HG03521 (cell line): ENCODE measurements around the gene TTLL11.

ENCODE experiments used
- ATAC-seq: cut with Tn5 transposase; IDR thresholded peaks from one replicate; pipeline ENCODE4 v1.9.1; 2021; ENCODE audit warnings: mild to moderate bottlenecking, moderate library complexity; ENCODE audit not compliant: unreplicated experiment

The TTLL11 gene

DNA sequence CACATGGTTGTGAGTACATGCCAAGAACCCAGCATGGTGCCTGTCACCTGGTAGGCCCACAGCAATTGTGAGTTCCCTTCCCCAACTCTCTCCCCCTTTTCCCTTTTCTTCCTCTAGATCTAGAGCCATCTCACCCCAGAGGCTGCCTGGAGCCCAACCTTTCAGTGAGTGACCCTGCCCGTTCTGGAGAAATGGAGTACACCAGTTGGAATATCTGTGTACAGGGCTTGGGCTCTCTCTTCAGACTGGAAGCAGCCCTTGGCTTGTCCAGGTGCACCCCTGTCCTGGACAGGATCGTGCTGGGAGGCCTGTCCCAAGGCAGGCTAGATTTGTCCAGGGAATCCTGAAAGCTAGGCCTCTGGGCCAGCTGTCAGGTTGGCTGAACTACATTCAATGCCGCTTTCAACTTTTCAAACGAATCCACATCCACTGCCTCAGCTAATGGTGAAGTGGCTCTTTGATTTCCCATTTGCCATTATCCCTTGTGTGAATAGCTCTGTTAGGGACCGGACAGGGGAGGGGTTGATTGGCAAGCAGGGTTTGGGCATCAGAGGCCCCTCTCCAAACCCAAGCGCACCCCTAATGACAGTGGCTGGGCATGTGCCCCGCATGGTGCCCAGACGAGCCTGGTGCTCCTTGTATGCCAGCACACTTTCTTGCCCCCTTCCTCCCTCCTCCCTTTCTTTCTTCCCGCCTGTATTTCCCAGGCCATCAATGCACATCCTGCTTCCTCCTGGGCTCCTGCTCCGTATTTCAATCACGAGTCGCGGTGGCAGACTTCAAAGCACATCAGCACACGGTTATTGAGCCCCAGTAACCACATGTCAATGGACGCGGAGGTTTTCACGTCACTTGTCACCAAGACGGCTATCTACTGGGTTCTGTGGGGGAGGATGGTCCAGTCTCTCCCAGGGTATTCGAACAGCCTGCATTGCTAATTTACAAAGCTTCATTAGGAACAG, 230.5 kb downstream of the TTLL11 start:
- ATAC-seq = no peak

DNA sequence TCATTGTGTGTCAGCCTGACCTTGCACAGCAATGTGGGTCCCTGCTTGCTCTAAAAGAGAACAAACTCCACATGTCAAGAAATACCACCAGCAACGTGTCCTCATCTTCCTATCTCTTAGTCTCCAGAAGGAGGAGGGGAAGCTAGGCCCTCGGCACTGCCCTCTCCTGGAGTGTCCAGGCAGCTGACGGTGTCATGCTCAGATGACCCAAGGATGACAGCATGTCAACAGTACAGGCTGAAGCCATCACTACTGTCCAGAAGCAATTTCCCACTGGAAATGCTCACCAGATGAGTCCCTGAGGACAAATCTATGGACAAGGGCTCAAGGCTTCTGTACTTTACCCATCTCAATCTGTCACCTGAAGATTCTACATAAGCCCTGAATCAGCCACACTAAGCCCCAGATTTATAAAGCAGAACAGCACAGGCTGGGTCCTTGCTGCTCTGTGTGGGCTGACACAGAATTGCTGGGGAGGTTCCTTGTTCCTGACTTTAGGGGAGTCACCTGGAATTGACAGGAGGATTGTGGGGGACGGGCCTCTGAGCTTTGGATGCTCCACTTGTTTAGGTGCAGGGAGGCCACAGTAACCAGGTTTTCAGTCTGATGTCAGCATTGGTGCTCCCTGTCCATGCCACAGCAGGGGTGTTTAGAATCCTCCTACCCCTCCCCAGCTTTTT, 231.5 kb downstream of the TTLL11 start:
- ATAC-seq = no peak

DNA sequence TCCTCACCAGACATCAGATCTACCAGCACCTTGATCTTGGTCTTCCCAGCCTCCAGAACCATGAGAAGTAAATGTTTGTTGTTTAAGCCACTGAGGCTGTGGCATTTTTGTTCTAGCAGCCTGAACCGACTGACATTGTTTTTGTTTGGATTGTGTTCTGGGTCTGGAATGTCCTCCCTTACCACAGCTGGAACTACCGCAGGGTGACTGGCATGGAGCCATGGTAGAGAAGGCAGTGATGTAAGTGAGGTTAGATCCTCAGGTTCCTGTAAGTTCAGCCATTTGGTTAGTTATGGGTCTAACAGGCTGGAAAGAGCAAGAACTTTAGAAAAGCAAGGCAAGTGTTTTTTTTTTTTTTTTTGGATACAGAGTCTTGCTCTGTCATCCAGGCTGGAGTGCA, 232.4 kb downstream of the TTLL11 start:
- no peak for ATAC-seq

DNA sequence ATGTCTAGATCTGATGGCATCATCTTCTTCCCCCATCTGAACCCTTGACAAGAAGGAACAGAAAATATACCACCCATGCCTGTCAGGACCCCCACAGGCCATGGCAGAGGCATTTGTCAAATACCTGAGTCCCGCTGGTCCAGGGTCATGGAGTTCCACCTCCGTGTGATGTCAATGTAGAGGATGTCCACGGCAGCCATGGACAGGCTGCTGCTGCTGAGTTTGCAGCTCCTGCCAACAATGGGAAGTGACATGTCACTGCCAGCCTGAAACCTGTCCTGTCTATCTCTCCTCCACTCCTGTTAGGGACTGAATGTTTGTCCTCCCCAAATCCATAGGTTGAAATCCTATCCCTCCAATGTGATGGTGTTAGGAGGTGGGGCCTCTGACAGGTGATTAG, 232.9 kb downstream of the TTLL11 start:
- no peak for ATAC-seq

DNA sequence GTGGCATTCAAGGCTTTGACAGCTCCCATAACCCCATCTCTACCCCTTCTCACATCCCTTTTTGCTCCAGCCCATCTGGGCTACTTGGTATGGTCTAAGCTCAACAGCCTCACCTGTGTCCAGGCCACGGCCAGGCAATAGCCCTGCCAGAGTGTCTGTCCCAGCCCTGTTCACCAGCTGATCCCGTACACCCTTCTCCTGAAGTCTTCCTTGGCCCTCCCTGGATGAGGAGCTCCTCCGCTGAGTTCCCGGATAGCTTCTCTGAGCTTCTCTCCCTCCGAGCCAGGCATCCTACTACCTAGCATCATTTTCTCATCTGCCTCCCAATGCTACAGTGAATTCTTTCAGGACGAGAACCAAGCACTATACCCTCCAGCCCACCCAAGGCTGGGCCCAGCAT, 233.5 kb downstream of the TTLL11 start:
- ATAC-seq = no peak

DNA sequence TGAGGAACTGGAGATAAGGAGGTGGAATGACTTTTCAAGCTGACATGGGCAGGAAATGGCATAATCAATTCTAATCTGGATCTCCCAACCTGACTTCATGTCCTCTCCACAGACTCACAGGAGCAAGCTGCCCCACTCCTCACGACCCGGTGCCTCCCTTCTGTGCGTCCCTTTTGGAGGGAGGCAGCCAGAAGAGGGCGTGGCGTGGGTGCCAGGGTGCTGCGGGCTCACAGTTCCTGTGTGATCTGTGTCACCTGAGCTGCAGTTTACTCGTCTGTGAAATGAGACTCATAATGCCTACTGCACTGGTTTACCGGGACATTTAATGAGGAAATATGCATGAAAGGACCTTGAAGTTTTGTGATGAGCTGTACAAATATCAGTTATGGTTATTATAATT, 234.3 kb downstream of the TTLL11 start:
- no peak for ATAC-seq

DNA sequence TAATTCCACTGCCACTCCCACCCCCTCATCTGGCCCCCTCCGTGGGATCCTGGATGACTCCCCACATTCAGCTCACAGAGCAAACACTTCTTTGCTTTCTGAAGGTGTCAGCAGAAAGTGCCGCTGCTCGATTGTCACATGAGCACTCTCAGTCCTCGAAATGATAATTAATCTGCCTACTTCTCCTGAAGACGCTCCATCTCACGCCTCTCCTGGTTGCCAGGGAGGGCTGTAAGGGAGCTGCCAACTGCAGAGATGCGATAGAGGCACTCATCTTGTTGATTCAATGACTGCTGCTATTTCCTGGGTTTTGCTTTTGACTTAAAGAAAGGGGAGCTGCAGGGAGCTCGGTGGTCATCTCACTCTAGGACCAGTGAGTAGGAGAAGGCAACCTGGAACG, 235.2 kb downstream of the TTLL11 start:
- ATAC-seq = no peak

DNA sequence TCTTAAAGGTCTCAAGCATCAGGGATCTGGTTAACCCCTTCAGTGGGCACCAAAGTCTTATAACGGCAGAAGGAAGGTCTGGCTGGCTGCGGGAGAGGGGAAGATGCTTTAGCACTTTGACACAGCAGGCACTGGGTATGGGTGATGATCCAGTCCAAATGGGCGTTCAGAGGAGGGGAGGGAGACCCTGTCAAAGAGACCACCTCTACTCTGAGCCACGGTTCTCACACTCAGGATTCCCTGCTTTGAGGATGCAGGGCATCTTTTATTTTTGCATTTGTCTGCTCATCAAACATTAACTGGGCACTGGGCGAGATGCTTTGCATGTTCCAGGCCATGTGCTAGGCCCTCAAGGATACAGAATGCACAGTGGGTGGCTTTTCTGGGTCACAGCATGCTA, 237.6 kb downstream of the TTLL11 start:
- no peak for ATAC-seq

DNA sequence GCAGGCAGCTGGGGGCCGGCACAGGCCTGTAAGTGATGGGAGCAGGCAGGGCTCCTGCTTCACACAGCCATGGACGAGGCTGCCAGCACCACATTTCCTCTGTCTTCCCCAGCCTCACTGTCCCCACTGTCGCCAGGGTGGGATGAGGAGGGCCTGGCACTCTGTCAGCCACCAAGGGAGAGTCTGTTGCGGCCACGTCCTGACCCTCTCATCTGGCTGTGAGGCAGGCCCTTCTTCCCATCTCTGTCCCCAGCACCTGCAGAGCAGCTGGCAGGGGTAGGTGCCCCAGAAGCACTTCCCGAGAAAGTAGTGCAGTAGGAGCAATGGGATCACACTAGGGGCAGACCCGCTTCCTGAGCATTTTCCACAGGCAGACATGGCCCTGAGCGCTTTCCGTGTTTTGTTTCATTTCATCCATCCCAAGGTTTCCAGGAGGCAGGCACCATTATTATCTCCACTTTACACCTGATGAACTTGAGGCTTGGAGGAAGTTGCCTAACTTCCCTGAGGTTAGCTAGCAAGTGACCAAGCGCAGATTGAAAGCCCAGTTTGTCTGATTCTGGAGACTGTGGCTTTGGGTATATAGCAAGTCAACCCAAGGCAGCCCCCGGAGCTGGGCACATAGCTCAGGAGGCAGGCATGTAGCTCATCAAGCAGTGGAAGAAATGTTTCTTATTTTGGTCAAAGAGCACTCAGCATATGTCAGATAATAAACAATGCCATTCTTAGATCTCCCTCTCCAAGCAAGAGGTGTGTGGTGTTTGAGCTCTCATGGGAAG, 239.3 kb downstream of the TTLL11 start:
- no peak for ATAC-seq

DNA sequence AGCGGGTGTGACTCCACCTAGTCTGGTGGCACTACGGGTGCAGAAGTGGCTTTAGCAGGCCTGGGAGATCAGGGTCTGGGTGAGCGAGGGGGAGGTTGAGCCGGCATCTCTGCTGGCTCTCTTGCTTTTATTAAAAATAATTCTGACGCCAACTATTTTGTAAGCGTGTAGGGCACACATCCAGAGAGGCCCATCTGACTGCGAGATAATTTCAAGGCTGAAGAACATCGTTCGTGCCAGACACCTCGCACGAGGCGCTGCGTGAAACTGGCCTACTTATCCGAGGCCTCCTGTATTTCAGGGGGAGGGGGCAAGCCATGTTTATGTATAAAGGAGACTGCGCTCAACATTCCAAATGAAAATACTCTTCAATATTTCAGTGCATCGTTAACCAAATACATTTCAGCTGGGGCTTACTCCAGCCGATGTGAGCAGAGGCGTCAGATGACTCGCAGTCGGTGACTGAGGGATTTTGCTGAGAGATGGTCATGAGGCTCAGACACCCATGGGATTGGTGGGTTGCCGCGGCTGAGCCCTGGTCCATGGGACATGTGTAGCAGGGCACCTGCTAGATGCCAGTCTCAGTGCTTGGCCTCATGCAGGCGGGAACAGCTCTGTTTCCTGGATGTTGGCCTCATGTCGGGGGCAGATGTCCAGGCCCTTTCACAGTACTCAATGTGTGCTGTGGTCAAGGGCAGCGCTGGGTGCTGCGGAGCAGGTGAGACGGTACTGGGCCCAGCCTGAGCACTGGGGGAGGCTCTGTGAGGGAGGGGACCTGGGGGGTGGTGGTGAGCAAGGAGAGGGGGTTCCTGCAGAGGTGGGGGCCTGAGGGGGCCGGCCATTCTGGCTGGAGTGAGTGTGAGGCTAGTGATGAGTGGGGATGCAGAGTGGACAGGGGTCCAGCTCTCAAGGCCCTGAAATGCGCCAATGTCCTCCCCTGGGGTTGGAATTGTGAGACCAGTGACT, 240.2 kb downstream of the TTLL11 start:
- ATAC-seq = no peak

DNA sequence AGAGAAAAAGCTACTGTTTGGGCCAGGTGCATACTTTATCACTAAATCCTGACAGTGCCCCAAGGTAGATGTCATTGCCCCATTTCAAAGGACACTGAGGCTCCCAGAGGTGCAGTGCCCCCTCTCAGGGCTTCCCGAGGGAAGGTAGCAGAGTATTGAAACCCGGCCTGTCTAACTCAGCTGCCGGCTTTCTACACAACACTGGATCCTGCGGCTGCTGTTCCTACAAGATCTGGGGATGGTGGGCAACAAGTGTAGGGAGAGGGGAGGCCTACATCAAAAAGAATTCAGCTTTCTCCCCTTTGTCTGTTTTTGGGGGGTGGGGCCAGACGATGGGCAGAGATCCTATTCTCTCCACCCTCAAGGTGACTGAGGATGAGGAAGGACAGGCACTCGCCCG, 240.9 kb downstream of the TTLL11 start:
- ATAC-seq = no peak

DNA sequence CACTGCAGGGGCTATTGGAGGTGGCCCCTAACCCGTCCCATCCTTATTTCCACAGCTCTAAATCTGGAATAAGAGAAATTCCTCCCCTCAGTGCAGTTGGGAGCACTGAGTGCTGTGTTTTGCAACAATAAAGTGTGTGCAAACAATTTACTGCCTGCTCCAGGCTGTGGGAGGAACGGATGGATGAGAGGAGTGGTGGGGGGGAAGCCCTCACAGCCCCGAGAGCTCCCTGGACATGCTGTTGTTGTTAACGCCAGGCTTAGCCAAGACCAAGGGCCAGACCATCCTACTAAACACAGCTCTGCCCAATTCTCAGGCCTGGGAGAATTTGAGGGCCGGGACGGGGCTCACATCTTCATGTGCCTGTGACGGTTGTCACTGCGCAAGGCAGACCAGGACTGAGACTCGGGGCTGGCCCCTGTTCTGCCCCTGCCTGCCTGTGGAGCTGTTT, 241.4 kb downstream of the TTLL11 start:
- no peak for ATAC-seq

DNA sequence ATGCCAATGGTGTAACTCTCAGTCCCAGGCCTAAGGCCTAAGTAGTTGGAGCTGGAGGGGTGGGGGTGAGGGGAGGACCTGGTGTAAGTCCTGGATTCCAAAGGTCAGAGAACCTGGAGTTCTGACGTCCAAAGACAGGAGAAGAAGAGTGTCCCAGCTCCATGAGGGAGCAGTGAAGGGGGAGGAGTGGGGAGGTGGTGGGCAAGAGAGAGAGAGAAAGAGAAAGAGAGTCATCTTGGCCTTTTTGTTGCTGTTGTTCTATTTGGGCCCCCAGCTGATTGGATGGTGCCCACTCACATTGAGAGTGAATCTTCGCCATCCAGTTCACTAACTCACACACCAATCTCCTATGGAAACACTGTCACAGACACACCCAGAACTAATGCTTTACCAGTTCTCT, 242.7 kb downstream of the TTLL11 start:
- no peak for ATAC-seq

DNA sequence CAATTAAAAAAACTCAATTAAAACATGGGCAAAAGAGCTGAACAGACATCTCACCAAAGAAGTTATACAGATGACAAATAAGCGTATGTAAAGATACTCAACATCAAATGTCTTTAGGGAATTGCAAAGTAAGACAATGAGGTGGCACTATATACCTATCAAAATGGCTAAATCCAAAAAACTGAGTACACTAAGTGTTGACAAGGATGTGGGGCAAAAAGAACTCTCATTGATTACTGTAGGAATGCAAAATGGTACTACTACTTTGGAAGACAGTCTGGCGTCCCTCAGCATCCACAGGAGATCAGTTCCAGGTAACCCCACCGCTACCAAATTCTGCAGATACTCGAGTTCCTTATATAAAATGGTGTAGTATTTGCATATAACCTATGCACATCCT, 243.6 kb downstream of the TTLL11 start:
- no peak for ATAC-seq

DNA sequence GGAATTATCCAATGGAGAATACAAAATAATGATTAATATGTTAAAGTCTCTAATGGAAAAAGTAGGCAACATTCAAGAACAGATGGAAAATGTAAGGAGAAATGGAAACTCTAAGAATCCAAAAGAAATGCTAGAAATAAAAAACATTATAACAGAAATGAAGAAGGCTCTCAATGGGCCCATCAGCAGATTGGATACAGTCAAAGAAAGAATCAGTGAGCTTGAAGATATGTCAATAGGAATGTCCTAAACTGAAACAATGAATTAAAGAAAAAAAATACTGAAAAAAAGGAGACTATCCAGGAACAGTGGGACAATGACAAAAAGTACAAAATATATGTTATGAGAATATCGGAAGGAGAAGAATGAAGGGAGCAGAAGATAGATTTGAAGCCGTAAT, 248.5 kb downstream of the TTLL11 start:
- no peak for ATAC-seq

DNA sequence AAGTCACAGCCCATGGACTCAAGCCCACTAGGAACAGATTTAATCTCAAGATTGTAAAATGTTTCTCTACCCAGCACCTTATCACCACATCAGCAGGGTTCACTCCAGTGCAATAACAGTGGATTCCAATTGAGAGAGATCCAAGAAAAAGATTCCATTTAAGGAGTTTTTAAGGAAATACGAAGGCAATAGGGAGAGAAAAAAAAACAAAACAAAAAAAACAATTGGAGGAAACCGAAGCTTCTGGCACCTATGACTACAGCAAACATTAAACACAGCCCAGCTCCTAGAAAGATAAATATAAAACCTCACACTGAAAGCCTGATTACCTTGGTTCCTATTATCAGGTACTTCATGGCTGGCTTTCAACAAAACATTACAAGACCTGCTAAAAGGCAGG, 249.0 kb downstream of the TTLL11 start:
- ATAC-seq = no peak

DNA sequence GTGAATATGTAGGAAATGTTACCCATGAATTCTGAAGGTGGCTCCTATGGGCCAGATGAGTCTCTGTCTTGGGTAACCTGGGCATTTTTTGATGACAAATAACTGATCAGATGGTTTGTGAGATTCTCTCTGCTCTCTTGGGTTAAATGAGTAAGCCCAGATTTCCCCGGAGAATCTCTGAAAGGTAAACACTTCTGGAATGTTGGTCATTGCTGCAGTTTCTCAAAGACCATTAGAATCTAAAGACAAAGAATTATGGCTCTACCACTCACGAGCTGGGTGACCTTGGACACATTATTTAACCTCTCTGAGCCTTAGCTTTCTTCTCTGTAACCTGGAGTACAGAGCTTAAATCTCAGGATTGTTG, 250.5 kb downstream of the TTLL11 start:
- ATAC-seq = no peak

DNA sequence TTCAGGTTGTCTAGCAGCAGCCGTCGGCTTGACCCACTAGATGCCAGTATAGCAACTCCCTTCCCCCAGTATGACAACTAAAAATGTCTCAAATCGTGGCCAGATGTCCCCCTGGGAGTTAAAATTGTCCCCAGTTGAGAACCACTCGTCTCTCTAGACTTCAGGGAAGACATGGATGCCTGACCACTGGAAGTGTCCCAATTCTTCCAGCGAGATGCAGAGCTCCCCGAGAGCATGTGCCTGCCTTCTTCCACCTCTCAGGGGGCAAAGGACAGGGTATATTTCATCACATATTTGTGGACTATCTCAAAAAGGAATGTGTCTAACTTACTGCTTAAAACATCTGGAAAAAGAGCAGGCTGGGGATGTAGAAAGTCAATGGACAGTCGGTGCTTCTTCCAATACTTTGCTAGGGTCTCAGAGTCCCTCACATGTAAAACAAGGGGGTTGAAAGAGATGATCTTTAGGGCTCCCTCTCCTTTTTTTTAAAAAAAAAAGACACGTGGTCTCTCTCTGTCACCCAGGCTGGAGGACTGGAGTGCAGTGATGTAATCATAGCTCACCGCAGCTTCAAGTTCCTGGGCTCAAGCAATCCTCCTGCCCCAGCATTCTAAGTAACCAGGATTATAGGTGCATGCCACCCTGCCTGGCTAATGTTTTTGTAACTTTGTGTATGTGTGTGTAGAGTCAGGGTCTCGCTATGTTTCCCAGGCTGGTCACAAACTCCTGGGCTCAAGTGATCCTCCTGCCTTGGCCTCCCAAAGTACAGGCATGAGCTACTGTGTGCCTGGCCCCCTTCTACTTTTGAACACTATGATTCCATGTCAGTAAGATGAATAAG, 251.1 kb downstream of the TTLL11 start:
- ATAC-seq = no peak
